NCI-H2196 (cell line): ENCODE measurements around the gene TMUB2.
"Not testable (repeated sequence)": the region's sequence is repeated elsewhere in the genome, so short reads cannot be mapped to it uniquely, and the experiment has no call there.

Source experiments
- DNase-seq: peaks from one replicate; lab custom pipeline; 2025; ENCODE audit not compliant: unreplicated experiment; lab: John Stamatoyannopoulos, UW

Gene TMUB2

DNA sequence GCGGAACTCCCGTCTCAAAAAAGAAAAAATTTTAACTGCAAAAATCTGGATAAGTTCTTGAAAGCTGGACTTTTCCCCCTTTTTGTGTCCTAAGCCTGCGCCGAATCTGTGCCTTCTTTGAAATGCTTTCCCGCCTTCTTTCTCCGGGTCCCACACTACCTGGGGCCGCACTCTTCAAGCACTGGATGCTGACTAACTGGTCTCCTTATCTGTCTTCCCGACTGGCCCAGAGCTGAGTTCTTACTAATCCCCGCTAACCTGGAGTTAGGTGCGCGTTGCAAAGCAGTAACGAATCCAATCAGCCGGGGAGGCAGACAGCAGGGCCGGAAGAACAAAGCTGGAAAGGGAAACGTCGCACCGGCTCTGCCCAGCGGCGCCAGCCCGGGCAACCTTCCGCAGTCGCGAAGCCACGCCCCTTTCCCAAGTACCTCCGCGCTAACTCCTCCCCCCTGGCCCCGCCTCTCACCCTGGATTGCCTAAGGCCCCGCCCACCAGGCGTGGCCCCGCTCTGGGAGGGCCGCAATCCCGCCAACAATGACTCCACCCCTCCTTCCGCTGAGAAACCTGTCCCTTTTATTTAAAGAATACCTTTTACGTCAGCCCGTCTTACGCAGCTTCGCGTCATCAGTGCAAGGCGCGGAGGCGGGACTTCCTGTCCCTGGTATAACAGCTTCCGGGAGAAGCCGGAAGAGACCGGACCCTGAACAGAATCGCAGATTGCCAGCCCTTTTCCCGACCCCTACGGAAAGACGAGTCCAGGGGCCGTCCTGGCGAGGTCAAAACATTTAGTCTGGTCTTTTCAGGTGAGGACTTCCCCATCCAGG lies at the start of gene TMUB2:
TMUB2 (plus strand) TSS at position 666 of the 824 bp plus-strand sequence. CDS start 737 bp downstream, outside the sequence.
- DNase-seq, result peak; percentile 99

DNA sequence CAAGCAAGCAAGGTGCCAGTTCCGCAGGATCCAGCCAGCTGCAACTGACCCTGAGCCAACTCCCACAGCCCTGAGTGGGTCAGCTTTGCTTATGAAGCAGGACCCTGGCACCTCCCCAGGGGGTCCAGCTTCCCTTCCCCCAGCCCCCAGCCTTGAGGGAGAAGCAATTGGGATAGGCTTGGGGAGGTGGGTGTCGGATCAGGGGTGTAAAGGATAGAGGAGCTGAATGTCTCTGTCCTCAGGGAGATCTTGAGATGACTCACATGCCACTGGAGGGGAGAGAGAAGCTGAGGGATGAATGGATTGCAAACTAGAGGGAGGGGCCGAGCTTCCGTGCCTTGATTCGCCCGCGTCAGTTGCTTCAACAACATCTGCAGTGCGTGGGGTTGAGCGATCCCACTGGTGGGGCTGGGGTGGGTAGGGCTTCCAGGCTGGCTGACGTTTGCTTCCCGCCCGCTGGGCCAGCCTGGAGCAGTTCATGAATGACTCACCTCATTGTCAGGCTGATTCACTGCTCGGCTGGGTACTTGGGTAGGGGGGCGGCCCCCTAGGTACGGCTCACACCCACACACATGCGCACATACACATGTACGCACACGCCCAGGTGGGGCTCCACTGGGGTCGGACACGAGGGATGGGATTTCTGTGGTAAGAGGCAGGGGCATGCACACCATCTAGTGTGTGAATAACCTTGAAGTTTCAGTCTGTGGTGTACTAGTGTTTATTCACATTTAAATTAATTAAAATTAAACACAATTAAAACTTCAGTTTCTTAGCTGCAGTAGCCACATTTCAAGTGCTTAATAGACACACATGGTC lies 48.7 kb upstream of the TMUB2 start:
- peak; percentile 81 for DNase-seq

GRCh38 chr17:44143921-44144320 lies 42.9 kb upstream of the TMUB2 start:
- not testable (repeated sequence) for DNase-seq

- DNase-seq, result no peak
These were observed 41.6 kb upstream of the TMUB2 start for GRCh38 chr17:44144966-44145739.

DNA sequence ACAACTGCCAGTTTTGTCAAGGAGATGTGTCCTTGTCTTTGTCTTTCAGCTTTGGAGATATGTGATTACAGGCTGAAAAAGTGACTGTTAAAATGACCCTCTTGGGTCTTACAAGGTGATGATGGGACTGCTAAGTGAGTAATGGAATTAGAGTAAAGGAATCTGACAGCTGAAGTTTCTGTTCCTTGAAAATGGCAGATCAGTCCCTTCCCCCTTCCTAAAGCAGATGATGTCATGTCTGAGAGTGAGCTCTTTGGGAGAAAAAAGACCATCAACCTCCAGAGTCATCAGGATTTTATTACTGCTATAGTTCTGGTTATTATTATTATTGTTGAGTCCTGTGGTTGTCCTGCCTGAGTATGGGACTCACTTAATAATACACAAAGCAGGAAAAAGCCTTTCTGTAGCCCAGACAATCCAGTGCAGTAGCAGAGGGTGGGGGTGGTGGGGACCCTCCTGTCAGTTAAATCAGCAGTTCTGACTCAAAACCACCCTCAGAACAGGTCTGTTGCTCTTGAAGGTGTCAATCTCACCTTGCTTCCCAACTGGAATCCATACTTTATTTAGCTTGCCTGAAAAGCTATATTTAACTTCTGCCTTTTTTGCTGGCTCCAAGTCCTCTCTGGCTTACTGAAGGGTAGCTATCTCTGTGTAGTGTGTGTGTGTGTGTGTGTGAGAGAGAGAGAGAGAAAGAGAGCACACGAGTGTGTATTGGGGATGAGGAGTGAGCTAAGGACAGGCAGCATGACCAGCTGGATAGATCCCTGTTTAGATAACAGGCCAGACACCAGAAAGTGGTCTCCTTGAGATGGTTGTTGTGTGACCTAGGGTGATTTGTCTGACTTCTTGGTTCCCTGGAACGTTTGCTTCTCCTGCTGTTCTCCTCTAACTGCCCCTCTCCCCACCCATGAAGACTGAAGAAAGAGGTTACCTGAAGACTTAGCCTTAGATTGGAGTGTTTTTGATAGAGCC lies 40.1 kb upstream of the TMUB2 start:
- DNase-seq, result no peak

- DNase-seq, result no peak
These were observed 39.0 kb upstream of the TMUB2 start for GRCh38 chr17:44147812-44148211.

DNA sequence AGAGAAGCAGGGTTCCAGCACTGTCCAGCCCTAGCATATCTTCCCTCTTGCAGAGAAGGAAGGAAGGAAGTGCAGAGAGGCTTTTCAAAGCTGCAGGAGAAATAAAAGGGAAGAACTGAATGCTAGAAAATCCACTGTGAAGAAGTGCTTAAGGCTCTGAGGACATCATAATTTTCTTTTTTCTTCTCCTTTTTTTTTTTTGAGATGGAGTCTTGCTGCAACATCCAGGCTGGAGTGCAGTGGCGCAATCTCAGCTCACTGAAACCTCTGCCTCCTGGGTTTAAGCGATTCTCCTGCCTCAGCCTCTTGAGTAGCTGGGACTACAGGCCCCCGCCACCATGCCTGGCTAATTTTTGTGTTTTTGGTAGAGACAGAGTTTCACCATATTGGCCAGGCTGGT lies 37.7 kb upstream of the TMUB2 start:
- not testable (repeated sequence) for DNase-seq

DNA sequence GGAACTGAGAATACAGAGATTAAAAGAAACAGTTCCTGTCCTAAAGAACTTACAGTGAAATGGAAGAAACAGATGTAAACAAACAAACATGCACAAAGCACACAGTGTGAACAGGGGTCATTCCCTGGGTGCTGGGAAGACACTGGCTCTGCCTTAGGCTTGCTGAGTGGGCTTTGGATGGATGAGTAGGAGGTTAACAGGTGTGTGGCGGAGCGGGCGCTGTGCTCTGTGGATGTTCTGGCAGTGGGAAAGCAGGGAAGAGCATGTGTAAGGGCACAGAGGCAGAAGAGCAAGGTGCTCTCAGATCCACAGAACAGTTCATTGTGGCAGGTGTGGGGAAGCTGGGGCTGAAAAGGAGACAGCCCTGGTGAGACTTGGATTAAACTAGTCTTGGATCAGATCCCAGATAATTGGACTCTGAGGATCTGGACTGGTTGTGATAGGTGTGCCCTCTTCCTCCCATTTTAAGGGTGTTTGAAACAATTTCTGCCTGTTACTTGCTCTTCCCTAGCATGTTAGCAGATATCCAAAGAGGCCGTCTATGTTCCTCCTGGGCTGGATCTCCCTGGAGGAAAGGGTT lies 36.9 kb upstream of the TMUB2 start:
- DNase-seq, result no peak

- DNase-seq, result no peak
These were observed 33.9 kb upstream of the TMUB2 start for GRCh38 chr17:44152875-44153274.

DNA sequence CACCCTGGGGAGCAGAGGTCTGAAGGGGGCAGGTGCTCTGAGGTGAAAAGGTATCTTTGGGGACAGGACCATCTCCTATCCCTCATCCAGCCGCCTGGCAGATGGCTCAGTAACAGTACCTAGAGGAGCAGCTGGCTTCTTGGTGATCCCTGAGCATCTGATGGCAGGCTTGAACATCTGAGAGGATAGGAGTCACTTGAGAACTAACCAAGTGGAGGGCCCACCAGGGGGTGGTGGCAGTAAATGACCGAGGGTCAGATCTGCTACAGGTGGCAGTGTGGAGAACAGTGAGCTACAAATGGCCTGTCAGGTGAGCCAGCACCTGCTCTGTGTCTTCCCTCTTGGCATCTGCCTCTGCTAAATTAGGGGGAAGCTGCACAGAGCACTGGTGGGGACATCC lies 31.3 kb upstream of the TMUB2 start:
- DNase-seq, result peak; percentile 41

GRCh38 chr17:44159519-44160210 lies 27.1 kb upstream of the TMUB2 start:
- no peak for DNase-seq

DNA sequence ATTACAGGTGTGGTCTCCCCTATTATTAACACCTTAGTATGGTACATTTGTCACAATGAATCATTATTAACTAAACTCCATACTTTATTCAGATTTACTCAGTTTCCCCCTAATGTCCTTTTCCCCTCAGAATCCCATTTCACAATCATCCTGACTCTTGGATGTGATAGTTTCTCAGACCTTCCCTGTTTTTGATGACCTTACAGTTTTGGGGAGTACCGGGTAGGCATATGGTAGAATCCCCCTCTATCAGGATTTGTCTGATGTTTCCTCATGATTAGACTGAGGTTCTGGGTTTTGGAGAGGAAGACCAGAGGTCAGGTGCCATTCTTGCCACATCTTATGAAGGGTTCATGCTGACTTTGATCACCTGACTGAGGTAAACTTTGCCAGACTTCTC lies 22.3 kb upstream of the TMUB2 start:
- DNase-seq, result no peak

DNA sequence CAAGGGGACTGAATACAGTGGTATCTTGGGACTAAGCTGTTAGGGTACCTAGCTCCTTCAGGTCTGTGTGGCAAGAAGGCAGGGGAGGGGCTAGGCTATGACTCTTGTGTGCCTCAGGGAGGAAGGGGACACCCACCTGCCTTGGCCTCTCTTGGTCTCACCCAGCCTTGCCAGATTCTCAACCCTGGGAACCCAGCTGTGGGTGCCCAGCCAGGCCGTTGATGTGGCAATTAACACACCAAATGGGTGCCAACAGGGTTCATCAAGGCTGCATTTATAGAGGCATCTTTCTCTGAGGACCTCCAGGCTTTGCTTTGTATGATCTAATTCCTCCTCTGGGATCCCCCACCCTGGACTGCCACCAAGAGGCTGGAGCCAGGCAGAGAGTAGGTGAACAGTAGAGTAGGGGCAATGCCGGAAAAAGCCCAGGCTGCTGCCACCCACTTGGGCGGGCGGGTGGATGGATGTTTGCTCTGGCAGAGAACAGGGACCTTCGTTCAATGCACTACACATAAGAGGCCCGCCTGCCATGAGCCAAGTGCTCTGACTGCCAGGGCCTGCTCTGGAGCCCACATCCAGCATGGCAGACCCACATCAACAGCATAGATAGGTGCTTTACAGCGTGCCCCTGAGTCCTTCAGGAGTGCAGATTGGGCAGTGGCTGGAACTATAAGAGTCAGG lies 19.5 kb upstream of the TMUB2 start:
- no peak for DNase-seq

- no peak for DNase-seq
These were observed 16.7 kb upstream of the TMUB2 start for GRCh38 chr17:44170135-44170498.

- DNase-seq, result peak; percentile 41
These were observed 16.1 kb upstream of the TMUB2 start, which contains the start of gene ASB16 for GRCh38 chr17:44170499-44171201. TSS of gene ASB16 (plus strand) at chr17:44170704. CDS start at chr17:44170790, 86 bp downstream.

DNA sequence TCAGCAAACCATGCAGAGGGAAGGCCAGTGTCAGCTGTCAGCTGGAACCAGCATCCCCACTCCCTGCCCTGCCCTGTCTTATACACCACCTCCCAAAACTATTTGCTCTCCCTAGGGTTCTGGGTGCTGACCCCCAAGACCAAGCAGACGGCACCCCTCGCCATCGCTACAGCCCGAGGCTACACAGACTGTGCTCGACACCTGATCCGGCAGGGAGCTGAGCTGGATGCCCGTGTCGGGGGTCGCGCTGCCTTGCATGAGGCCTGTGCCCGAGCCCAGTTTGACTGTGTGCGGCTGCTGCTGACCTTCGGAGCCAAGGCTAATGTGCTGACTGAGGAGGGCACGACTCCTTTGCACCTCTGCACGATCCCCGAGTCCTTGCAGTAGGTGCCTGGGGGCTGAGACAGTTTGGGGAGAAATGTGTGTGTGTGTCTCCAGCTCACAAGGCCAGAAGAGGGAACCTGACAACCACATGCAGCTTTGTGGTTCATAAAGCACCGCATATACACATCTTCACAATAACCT lies 14.8 kb upstream of the TMUB2 start:
- DNase-seq, result no peak

- no peak for DNase-seq
These were observed 12.3 kb upstream of the TMUB2 start for GRCh38 chr17:44174427-44174826.

- DNase-seq, result no peak
These were observed 10.5 kb upstream of the TMUB2 start for GRCh38 chr17:44176257-44176656.
